ENCODE measurements around the gene TFEB.

Gene TFEB

DNA sequence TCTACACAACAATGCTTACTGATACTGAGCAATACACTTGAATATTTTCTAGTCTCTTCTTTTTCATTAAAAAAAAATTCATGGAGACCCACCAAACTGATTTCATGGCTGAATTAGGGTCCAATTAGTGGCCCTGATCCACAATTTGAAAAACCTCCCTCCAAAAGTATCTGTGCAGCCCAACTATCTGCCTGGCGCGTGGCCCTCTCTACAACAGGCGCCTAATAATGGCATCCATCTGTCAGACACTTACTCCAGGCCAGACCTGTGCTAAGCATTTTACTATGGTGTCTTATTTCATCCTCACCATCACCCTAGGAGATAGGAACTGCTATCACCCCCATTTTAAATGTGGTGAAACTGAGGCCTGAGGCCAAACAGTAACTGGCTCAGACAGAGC, 14.0 kb downstream of the TFEB start:
- DNase-seq, result no peak

GRCh38 chr6:41720783-41721182, 14.6 kb downstream of the TFEB start:
- DNase-seq, result no peak

GRCh38 chr6:41720262-41720620, 15.2 kb downstream of the TFEB start:
- DNase-seq, result no peak

DNA sequence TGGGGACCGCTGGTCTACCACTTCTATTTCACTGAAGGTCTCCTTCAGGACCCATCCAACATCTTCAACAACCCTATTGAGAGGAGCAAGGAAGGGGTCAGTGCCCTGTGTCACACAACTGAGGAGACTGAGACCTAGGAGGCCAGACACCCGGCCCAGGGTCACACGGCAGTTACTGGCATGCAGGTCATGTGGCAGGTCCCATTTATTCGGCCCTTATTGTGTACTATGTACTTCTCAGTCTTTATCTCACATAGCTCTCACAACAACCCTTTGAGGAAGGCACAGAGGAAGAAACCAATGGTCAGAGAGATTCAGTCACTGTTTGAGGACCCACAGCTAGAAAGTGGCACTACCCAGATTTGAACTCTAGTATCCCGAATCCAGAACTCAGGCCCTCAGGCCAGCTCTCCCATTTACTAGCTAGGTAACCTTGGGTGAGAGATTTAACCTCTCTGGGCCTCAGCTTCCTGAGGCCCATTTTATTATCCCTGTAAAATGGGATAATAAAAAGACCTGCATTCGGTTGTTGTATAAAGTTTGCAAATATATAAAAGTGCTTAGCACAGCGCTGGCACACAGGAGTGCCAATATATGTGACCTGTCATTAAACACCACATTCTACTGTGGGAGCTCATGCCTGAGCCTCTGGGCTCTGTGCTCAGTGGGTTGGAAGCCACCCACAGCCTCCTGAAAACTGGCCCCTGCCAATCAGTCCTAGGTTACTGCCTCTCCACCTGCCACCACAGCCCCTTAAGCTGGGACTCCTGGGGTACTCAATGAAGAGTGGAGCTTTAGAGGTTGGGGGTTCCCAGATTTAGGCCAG, 15.8 kb downstream of the TFEB start:
- no peak for DNase-seq

DNA sequence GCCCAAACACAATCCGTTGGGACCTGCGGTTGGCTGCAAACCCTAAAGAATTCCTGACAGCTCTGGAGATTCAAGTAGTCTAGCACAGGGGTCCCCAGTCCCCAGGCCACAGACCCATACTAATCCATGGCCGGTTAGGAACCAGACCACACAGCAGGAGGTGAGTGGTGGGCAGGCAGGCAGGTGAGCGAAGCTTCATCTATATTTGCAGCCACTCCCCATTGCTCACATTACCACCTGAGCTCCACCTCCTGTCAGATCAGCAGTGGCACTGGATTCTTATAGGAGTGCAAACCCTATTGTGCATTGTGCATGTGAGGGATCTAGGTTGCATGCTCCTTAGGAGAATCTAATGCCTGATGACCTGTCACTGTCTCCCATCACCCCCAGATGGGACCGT, 16.6 kb downstream of the TFEB start:
- DNase-seq, result no peak

DNA sequence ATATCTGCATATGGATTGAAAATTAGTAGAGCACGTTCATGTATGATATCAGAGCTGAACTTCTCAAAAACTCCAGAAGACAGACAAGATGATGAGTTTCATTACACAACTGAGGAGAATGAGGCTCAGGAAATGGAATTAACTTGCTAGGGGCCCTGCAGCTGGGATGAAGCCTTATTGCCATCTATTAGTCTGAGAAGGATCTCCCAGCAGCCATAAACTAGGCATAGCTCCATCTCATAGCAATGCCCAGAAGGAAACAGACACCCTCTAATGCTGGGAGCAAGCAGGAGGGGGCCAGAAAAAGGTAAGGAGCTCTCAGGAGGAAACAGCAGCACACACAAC, 18.0 kb downstream of the TFEB start:
- DNase-seq, result no peak

- DNase-seq, result no peak
Measured at GRCh38 chr6:41716516-41717391, 18.7 kb downstream of the TFEB start.

DNA sequence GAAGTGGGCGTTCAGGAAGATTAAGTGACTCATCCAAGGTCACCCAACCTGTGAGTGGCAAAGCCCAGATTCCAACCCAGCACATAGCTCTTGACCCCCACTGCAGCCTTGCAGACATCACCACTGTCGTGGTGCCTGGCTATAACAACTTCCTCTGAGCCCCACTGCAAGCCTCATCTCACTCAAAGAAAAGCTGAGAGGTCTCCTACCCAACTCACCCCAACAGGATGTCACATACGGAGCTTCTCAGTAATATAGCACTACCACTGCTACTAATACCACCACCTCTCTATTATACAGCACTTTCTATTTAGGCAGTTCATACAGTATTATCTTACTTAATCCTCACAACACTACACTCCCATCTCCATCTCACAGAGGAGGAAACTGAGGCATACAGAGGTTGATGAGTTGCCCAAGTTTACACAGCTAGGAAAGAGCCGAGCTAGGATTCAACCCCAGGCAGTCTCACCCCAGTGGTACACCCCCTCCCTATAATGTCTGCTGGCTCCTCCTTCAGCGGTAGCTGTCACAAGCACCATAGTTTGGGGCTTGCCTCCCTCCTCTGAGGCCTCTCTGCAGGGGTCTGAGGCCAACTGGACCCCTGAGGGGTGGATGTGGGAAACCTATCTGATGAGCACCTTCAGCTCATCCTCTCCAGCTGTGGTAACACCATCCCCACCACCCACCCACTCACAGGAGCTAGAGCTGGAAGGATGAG, 19.5 kb downstream of the TFEB start:
- DNase-seq, result no peak

DNA sequence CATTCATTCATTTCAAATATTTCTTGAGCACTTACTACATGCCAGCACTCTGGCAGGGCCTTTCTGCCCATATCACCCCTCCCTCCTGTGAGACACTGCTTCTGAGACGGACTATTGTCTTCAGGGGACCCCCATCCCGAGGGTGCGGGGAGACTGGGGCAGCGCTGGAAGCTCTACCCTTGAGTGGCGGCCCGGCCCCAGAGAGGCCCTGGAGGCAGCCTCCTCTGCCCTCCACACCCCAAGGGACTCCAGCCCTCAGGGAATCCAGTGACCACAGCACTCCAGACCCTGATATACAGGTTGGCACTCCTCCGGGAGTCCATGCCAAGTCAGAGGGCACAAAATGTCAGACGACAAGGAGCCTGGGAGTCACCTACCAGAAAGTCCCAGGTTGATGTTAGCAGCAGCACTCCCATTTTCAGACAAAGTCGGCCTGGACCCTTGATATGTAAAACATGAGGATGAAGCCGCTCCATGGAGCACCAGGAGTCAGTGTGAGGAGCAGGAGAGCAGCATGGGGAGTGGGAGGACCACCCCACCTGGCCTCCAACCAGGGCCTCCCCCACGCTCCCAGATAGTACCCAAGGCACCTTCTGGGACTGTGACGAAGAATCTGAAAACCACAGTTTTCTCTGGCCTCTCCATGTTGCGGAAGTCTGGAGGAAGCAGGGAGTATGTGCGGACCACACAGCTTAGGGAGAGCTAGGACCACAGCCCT, 20.7 kb downstream of the TFEB start:
- DNase-seq, result no peak

GRCh38 chr6:41713650-41714291, 21.6 kb downstream of the TFEB start:
- no peak for DNase-seq

DNA sequence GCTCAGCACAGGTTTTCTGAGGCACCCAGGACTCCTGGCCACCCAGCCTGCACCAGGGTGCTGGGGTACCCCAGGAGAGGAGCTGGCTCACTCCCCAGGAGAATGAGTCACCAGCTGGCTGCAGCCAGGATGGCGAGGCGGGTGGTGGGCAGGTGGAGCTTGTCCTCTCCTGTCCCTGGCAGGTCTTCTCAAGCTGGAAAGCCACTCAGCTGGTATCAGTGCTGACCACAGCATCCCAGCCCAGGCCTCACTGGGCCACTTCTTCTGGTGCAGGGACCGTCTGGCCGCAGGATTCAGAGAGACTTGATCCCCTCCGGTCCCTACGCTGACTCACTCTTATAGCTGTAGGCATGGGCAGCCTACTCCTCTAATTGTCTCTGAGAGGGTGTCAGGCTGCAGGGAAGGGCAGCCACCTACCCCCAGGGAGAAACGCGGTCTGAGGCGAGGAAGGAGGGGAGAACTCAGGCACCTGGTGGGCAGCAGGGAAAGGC, 22.2 kb downstream of the TFEB start:
- DNase-seq, result no peak

DNA sequence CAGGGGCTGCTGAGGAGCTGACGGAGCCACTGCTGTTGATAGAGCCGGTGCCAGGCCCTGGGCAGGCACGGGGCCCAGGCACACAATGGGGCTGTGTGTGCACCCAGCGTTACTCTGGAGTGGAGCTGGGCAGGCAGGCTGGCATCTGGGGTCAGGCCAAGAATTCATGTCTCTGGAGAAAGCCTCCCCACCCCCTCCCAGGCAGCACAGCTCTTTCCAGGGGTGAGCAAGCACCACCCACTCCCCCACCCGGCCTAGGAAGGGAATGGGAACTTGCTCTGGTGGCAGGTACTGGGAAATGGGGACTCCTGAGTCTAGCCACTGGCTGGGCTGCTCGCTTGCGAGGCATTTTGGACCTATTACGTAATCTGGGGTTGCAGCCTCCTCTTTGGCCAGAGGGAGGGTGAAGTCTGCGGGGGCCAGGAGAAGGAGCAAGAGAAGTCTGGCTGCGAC, 22.7 kb downstream of the TFEB start:
- no peak for DNase-seq

GRCh38 chr6:41711323-41712038, 23.9 kb downstream of the TFEB start:
- DNase-seq, result no peak

DNA sequence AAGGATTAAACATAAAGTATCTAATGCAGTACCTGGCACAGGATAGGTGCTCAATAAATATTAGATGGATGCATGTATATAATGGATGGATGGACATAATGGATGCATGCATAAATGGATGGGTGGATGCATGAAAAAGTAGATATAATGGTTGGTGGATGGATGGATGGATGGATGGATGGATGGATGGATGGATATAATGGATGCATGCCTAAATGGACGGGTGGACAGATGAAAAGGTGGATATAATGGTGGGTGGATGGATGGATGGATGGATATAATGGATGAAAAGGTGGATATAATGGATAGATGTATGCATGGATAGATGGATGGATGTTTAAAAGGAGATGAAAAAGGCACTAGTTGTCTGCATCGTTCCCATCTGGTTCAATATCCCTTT, 26.0 kb downstream of the TFEB start:
- DNase-seq, result no peak

- no peak for DNase-seq
Measured at GRCh38 chr6:41708856-41709255, 26.6 kb downstream of the TFEB start.

DNA sequence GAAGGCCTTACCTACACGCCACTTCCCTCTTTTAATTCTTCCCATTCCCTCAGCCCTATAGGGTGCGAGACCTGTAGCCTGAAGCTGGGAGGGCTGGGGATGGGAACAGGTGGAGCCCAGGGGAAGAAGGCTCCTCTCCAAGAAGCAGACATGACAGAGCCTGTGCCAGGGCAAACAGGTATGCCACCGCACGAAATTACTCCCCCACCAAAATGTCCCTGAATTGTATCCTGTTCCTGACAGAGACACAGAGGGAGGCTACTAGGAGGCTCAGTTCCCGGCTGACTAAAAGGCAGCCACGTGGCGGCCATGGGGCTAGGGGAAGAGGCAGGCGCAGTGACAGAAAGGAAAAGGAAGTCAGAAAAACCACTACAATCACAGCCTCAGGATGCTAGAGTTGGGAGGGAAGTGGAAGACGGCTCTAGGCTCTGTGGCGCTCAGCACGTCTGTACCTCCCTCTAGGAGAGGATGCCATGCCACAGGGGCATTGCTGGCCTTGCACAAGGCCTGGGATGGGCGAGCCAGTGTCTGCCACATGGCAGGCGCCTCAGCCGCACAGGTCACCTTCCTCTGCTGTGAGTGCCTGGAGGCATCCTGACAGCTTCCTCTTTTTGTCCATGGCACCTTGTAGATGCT, 27.7 kb downstream of the TFEB start:
- DNase-seq, result no peak

GRCh38 chr6:41706876-41707564, 28.4 kb downstream of the TFEB start:
- no peak for DNase-seq

DNA sequence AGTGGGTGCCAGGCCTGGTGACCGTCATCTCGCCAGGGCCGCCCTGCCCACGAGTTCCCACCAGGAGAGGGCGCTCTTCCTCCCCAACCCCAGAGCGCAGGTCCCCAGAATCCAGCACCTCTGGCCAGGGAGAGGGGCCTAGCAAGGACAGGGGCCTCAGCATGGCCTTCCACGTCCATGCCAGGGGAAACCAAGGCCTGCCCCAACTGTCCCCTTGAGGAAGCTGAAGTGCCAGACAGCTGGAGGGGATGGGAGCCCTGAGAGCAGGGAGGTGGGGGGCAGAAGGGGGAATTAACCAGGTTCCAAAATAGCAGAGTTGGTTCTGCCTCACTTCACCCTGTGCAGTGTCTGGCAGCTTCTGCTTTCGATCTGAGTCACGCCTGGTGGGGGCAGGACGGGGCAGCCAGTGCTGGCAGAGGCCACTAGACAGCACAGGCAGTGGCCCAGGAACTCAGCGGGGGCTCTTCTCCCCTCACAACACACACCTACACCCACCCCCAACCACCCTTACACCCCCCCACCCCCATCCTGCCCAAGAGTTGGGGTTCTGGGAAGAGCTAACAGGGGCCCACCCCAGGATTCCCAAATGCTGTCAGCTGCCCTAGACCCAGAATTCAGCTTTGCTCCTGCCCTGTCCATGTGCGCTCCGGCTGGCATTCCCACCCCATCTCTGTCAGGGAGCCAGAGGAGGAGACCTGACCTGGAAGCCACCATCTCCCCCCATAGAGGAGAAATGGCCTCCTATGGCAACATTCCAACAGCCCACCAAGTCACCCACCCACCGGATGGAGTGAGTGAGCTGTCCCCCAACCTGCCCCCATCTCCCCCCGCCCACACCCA, 29.2 kb downstream of the TFEB start:
- DNase-seq, result peak; percentile 24

DNA sequence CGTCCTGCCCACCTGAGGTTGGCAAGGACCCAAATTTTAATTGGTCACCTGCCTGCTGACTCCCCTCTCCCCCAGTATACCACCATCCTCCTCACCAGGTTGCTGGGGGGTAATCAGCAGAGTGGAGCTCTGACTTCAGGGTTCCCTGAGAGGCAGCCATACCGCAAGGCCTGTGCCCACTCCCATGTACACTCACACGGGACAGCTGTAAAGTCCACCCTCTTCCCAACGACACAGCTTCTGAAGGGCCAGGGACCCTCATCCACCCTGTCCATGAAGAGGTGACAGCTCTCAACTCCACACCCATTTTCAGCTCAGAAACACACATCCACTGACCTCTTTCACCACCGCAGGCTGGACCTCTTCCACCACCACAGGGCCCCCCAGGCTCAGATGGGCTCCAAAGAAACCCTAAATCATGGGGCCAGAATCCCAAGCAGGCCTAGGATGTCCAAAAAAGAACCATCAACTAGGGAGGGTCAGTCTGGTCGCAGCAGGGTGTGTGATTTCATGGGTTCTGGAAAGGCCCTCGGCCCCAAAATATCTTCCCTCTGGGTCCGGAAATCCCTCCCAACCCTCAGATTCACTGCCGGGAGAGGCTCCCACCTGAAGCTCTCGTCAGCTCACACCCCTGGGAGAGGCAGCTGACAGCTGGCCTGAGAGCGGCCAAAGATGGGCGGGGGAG, 30.0 kb downstream of the TFEB start:
- no peak for DNase-seq
